GM13976 (cell line): ENCODE data around the gene DIPK1B.

ENCODE experiments used
- DNase-seq: peaks from one replicate; pipeline ENCODE4 v3.0.0; 2012; ENCODE audit warnings: low spot score
- in situ Hi-C: fragments of 300-500 bp; cut with MboI; formaldehyde crosslinking; loops from one replicate; pipeline ENCODE4 v1.12.0; 2022; ENCODE audit warnings: low sequenced_read_pairs, mixed read lengths, inconsistent platforms; ENCODE audit not compliant: unreplicated experiment
- TF ChIP-seq, protein P1 (sequence below): IDR thresholded peaks from 2 replicates; pipeline ENCODE4 v1.5.1; 2012; ENCODE audit warnings: borderline replicate concordance, mild to moderate bottlenecking; ENCODE audit not compliant: insufficient read depth; ENCODE audit errors: extremely low read depth, missing control alignments, control extremely low read depth

The DIPK1B gene

GRCh38 chr9:136714893-136715274, 2.5 kb downstream of the DIPK1B start:
- in situ Hi-C loops = no loop called here
- no peak for DNase-seq
- TF ChIP-seq, protein P1, sequence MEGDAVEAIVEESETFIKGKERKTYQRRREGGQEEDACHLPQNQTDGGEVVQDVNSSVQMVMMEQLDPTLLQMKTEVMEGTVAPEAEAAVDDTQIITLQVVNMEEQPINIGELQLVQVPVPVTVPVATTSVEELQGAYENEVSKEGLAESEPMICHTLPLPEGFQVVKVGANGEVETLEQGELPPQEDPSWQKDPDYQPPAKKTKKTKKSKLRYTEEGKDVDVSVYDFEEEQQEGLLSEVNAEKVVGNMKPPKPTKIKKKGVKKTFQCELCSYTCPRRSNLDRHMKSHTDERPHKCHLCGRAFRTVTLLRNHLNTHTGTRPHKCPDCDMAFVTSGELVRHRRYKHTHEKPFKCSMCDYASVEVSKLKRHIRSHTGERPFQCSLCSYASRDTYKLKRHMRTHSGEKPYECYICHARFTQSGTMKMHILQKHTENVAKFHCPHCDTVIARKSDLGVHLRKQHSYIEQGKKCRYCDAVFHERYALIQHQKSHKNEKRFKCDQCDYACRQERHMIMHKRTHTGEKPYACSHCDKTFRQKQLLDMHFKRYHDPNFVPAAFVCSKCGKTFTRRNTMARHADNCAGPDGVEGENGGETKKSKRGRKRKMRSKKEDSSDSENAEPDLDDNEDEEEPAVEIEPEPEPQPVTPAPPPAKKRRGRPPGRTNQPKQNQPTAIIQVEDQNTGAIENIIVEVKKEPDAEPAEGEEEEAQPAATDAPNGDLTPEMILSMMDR = no peak

- in situ Hi-C loops = no loop called here
Observed at GRCh38 chr9:136717399-136717798, 5.0 kb downstream of the DIPK1B start.

DNA sequence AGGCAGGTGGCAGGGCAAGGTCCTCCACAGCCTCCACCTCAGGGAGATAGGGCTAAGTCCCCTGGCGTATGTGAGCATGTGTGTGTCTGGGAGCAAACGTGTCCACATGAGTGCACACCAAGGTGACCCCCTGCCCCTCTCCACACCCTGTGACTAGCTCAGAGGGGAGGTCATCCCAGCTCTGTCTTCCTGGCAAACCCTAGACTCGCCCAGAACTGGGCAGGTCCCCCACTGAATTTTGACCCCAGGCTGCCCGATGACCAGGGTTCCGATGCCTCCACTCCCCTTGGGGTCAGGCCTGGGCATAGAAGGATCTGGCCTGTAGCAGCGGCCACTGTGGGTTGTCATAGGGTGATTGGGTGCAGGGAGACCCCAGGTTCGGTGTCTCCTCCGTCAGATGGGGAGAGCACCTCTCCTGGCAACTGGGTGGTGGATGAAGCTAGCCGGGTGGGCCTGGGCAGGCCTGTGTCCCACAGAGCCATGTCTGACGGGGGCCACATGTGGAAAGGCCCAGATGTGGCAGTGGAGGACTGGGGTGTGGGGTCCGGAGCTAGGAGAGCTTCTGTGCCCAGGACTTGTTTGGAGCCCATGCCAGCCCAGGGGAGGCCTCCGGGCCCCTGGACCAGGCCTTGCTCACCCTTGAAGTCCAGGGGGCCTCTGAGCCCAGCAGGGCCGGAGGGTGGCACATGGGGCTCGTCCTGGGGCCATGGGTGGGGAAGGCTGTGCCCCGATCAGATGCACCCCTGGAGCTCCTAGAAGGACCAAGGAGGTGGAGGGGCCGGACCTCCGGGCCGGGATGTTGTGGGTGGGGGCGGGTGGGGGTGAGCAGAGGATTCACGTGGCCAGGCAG, 6.2 kb downstream of the DIPK1B start:
- no peak for DNase-seq
- TF ChIP-seq, protein P1 = no peak
- in situ Hi-C loops = no loop called here

More at GRCh38 chr9:136717399-136717798, 5.0 kb downstream of the DIPK1B start:
- DNase-seq = no peak
- TF ChIP-seq, protein P1 = no peak

GRCh38 chr9:136719195-136719880, 7.0 kb downstream of the DIPK1B start:
- in situ Hi-C loops = no loop called here
- no peak for DNase-seq
- TF ChIP-seq, protein P1 = no peak

- DNase-seq = no peak
- in situ Hi-C loops = no loop called here
- TF ChIP-seq, protein P1 = no peak
Observed at GRCh38 chr9:136720251-136720897, 8.0 kb downstream of the DIPK1B start.

GRCh38 chr9:136720898-136721338, 8.5 kb downstream of the DIPK1B start:
- no peak for DNase-seq
- TF ChIP-seq, protein P1 = no peak
- in situ Hi-C loops = no loop called here
